ENCODE results near the gene RDH5.

RDH5 gene

GRCh38 chr12:55696796-55697462, 23.3 kb upstream of the RDH5 start:
- DNase-seq: no peak

DNA sequence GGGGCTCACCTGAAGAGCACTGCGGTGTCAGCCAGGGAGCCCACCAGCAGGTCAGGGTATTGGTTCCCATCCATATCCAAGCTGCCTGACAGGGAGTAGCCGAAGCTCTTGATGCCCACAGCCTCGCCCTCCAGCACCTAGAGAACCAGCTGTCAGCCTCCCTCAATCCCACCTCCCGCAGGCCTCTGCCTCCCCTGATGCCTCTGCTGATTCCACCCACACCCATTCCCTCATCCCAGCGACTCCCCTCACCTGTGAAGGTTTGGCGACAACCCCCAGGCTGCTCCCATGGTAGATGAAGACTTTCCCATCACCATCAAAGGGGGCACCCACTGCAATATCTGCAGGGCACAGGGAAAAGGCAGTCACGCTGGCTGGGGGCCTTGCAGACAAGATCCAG, 22.5 kb upstream of the RDH5 start:
- DNase-seq: no peak

DNA sequence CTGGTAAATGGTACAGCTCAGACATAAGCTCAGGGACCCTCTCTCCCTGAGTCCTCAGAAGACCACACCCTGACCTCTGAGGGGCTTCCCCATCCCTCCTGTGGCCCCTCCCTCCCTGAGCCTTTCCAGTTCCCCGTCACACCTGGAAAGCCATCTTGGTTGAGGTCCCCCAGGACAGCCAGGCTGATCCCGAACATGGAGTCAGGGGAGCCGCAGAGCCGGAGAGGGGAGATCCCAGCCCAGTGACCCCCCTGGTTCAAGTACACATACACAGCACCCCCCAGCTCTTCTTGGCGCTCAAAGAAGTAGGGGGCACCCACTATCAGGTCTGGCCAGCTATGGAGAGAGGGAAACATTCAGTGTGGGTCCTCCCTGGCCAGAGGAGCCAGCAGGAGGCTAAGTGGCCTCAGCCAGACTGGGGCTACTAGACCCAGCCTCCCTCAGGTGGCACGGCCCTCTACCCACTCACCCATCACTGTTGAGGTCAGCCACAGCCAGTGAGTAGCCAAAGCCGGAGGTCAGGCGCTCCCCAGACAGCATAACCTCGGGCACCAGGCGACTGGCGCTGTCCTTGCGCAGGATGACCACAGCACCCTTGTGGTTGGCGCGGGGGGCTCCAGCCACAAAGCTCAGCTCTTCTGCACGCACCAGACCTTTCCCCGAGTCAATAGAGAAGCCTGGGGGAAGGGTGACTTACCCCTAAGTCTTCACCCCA, 21.8 kb upstream of the RDH5 start:
- no peak for DNase-seq

GRCh38 chr12:55698965-55699364, 21.2 kb upstream of the RDH5 start:
- DNase-seq: no peak

- DNase-seq: no peak
Measured at GRCh38 chr12:55699471-55700055, 20.6 kb upstream of the RDH5 start.

- no peak for DNase-seq
Measured at GRCh38 chr12:55700255-55701018, 19.8 kb upstream of the RDH5 start.

DNA sequence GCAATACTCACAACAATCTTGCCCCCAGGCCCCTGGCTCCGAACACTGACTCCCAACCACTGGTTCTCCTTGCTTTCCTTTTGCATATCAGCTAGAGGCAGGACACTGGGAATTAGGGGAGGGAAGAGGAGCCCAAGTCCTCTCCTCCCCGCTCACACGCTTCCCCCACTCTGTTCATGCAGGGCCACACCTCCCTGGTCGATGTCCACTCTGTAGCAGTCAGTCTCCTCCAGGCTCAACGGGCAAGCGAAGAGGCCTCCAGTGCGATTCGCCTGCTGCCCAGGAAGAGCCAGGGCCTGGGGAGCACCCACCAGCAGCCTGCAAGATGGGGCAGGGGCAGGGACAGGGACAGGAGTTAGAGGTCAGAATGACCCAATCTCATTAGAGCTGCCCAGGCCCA, 17.3 kb upstream of the RDH5 start:
- no peak for DNase-seq

DNA sequence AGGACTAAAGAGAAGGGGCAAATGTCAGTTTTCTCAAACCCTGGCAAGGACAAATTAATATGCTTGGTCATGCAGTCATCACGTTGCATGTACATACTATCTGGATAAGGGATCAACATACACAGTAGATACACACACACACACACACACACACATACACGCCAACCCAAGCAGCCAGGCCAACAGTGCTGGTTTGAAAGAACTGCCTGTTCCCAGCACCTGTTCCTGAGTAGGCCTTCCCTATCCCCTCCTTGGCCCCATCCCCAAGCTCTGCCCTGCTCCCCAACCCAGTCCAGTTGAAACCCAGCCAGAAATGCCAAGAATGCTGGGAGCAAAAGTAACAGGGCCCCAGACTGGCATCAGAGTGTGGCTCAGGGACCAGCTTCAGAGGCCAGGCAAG, 16.9 kb upstream of the RDH5 start:
- DNase-seq: no peak

GRCh38 chr12:55703901-55704761, 16.1 kb upstream of the RDH5 start:
- DNase-seq: no peak

DNA sequence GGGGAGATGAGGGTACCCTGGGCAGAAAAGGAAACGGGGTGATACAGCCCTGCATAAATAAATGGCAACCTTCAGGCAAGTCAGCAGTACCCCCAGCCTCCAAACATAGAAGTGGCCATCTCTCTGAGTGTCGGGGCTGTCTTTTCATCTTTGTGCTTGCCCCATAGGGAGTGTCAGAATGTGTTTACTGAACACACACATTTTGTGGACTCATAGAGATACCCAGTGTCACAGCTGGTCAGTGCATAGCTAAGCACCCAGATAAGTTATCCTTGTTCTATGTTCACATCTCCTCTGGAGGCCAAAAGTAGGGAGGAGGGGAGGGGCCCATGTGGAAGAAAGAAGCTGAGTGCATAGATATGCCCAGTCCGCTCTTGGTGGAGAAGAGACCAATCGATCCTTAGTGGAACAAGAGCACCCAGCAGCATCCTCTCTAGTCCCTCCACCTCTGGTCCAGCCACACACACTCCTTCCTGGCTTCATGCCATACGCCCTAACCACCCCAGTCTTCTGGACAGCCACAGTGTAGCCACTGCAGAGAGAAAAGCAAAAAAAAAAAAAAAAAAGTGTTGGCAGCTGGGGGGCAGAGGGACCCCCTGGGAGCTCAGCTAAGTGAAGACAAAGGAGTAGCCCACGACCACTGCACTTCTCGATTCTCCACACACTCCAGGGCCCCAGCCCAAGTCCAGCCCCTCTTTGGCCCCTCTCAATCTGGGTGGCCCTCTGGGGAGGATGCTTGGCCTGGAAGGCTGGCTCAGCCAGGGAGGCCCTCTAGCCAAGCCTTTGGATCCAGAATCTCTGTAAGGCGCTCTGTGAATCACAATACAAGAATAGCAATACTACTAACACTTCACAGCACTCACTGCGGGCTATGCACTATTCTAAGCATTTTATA, 15.1 kb upstream of the RDH5 start:
- no peak for DNase-seq

DNA sequence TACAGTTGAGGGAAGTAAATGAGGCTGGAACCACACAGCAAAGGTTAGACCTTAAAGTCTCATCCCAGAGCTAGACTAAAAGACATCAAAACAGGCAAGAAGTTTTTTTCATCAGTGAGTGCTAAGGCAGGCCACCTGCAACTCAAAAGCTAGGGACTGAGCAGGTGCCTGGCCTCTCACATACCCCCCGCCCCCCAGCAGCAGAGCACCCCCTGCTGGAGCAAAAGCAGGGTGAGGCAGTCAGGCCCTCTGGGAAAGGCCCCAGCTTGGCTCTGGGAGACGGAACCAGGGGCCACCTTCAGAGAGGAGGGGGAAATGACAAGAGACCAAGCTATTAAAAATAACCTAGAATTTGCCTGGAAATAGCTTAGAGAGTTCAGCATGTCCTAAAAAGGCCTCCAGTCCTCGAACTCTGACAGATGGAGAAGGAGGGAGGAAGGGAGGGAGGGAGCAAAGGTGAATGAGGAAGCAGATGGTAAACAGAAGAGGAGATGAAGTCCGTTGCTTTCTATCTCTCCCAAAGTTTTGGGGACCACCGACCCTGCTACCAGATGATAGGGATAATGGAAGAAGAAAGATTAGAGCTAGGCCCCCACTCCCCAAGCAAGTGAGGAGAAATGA, 14.3 kb upstream of the RDH5 start:
- no peak for DNase-seq

DNA sequence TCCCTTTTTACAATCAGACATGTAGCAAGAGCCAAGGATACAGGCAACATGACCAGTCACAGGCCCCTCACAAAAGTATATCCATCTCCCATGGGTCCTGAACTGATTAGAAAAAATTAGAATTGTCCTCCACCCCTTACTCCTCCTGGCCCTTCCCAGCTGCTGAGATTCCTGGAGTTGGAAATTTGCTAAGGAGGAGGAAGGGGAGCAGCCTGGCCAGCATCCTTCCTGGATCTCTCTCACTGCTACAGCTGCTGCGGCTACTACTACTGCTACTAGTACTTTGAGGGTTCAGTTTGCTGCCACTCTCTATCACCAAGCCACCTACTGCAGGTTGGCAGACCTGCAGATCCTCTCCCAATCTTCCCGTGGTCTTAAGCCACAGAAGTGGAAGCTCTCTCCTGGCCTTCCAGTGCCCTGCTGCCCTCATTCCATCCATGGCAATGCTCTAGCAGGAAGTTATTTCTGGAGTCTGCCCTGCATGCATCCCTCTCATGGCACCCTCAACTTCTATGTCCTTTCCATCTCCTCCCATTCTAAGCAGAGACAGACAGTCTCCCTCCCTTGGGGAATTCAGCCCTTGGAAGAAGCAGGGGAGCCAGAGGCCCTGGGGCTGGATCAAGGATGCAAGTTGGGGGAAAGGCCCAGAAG, 13.5 kb upstream of the RDH5 start:
- DNase-seq: no peak

- DNase-seq: no peak
Measured at GRCh38 chr12:55707219-55707671, 12.9 kb upstream of the RDH5 start.

DNA sequence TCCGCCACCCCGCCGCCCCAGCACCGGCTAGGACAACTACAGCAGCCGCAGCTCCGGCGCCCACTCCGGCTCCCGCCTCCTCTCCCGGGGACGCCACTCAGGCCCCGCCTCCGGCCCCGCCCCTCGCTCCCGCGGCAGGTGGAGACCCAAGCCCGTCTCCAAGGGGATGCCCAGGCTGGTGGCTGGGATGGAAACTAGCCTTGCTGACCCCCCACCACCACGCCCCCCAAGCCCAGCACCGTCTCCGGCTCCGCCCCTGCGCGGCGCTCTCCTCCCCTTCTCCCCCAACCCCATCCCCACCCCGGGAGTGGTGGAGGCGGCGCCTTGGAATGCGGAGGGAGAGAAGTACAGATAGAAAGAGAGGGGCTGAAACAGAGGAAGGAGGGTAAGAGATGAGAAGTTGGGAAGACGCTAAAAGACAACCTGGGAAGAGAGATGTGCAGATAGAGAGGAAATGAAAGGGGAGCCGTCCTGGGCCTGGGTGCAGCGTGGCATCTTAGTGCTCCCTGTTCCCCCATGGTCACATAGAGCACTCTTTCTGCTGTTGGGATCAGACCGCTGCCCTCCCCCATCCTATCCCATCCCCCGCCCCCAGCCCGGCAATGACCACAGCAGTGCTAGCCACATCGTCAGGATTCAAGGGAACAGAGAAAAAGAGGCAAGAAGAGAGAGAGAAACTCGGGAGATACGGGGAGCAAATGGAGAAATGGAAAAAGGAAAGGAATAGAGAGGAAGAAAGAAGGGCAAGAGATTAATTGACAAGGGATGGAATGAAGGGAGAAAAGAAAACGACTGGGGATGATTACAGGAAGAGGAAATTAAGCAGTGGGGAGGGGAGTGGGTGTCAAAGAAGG, 12.1 kb upstream of the RDH5 start, which contains the start of gene ITGA7:
Gene ITGA7 (minus strand): TSS at position 64 of the 854 bp plus-strand sequence. CDS start 222 bp downstream, outside the sequence.
- DNase-seq: no peak

- no peak for DNase-seq
Measured at GRCh38 chr12:55708695-55709233, 11.4 kb upstream of the RDH5 start.

- DNase-seq: no peak
Measured at GRCh38 chr12:55711786-55712553, 8.2 kb upstream of the RDH5 start.

GRCh38 chr12:55712700-55713415, 7.3 kb upstream of the RDH5 start:
- no peak for DNase-seq

All from NCI-H2029 treated with DMSO at 0.1 percent for 48 hours (cell line).